CD14-positive monocyte (primary cell): Measurements from ENCODE around the gene ACAP3. TPM values are rescaled to one million over a fixed set of nuclear protein-coding genes. Genes with fewer than 3 reads are reported as not detected.
A peak's percentile ranks its signal among the peaks of the same experiment; 100 is the strongest.

Experiments
- DNase-seq, 3 donors: peaks; one replicate each; pipeline ENCODE4 v3.0.0-alpha.2; 2011 to 2022
- H2AFZ ChIP-seq: 2 replicates; pipeline ENCODE4 v1.6.0; 2012; ENCODE audit warnings: mild to moderate bottlenecking, low read depth, low read length, inconsistent platforms; ENCODE audit not compliant: insufficient read depth, poor library complexity, severe bottlenecking
- H3K27ac ChIP-seq, 2 donors: 1 replicate in 1 of 2; 2 replicates in 1 of 2; pipeline ENCODE4 v1.5.1; 2012 to 2013; ENCODE audit warnings: low read length in 2 of 2, control low read depth in 1 of 2, inconsistent platforms in 1 of 2, low read depth in 1 of 2, mild to moderate bottlenecking in 1 of 2
- H3K27me3 ChIP-seq, 2 donors: one replicate each; pipeline versions ENCODE4 v1.6.0 to v1.6.1; 2011 to 2013; ENCODE audit warnings: low read length in 2 of 2; ENCODE audit not compliant: control insufficient read depth in 2 of 2, insufficient read depth in 2 of 2
- H3K36me3 ChIP-seq, 2 donors: replicated peaks in 1 of 2; 1 replicate in 1 of 2; 2 replicates in 1 of 2; pipeline versions ENCODE4 v1.5.1 to v1.6.1; 2012 to 2013; ENCODE audit warnings: low read length in 2 of 2, control low read depth in 1 of 2, inconsistent platforms in 1 of 2, mild to moderate bottlenecking in 1 of 2; ENCODE audit not compliant: insufficient read depth in 2 of 2, control insufficient read depth in 1 of 2
- H3K4me1 ChIP-seq, 2 donors: 1 replicate in 1 of 2; 2 replicates in 1 of 2; pipeline versions ENCODE4 v1.5.1 to v1.6.1; 2012 to 2013; ENCODE audit warnings: low read length in 2 of 2, control low read depth in 1 of 2, inconsistent platforms in 1 of 2, mild to moderate bottlenecking in 1 of 2, moderate library complexity in 1 of 2; ENCODE audit not compliant: insufficient read depth in 2 of 2, control insufficient read depth in 1 of 2
- H3K4me2 ChIP-seq: replicated peaks from 2 replicates; pipeline ENCODE3; 2012; ENCODE audit warnings: low read length, moderate library complexity, mild to moderate bottlenecking; ENCODE audit not compliant: poor library complexity, severe bottlenecking; ENCODE audit errors: extremely low read depth
- H3K4me3 ChIP-seq, 3 experiments: fragments of 200-600 bp in 1 of 3; sonication (generic) in 1 of 3; replicated peaks in 1 of 3; 1 replicate in 2 of 3; 2 replicates in 1 of 3; pipeline ENCODE4 v1.5.1; 2011 to 2013; ENCODE audit warnings: low read length in 3 of 3, mild to moderate bottlenecking in 3 of 3, control low read depth in 2 of 3, low read depth in 2 of 3, inconsistent platforms in 1 of 3, moderate library complexity in 1 of 3
- H3K79me2 ChIP-seq: 2 replicates; pipeline ENCODE4 v1.6.0; 2012; ENCODE audit warnings: mild to moderate bottlenecking, control low read depth, inconsistent platforms, low read length, moderate library complexity; ENCODE audit not compliant: insufficient read depth
- H3K9ac ChIP-seq: 2 replicates; pipeline ENCODE4 v1.6.0; 2017; ENCODE audit warnings: low read length, mild to moderate bottlenecking; ENCODE audit not compliant: insufficient read depth, poor library complexity, severe bottlenecking
- H3K9me3 ChIP-seq, 2 donors: replicated peaks in 1 of 2; 1 replicate in 1 of 2; 2 replicates in 1 of 2; pipeline versions ENCODE4 v1.5.1 to v1.6.1; 2012 to 2013; ENCODE audit warnings: low read length in 2 of 2, control low read depth in 1 of 2; ENCODE audit not compliant: control insufficient read depth in 1 of 2, insufficient read depth in 1 of 2
- H4K20me1 ChIP-seq: 2 replicates; pipeline ENCODE4 v1.6.0; 2012; ENCODE audit warnings: mild to moderate bottlenecking, low read length, control low read depth, moderate library complexity; ENCODE audit not compliant: insufficient read depth
- H3K27ac Mint-ChIP-seq, 7 donors: one replicate each; pipeline ENCODE4 v1.8.0; 2020; ENCODE audit warnings: mild to moderate bottlenecking in 7 of 7, mixed read lengths in 7 of 7, moderate library complexity in 6 of 7, inconsistent platforms in 2 of 7
- H3K27me3 Mint-ChIP-seq, 3 donors: one replicate each; pipeline ENCODE4 v1.8.0; 2021 to 2022; ENCODE audit warnings: low read depth in 3 of 3, mild to moderate bottlenecking in 3 of 3, mixed read lengths in 3 of 3, moderate library complexity in 3 of 3, inconsistent platforms in 1 of 3
- H3K36me3 Mint-ChIP-seq, 2 donors: one replicate each; pipeline ENCODE4 v1.8.0; 2020; ENCODE audit warnings: mixed read lengths in 2 of 2, inconsistent platforms in 1 of 2, mild to moderate bottlenecking in 1 of 2
- H3K4me1 Mint-ChIP-seq: one replicate; pipeline ENCODE4 v1.8.0; 2020; ENCODE audit warnings: mild to moderate bottlenecking, mixed read lengths
- H3K4me3 Mint-ChIP-seq, 2 donors: one replicate each; pipeline ENCODE4 v1.8.0; 2020; ENCODE audit warnings: mild to moderate bottlenecking in 2 of 2, mixed read lengths in 2 of 2, moderate library complexity in 1 of 2
- H3K9me3 Mint-ChIP-seq, 7 donors: one replicate each; pipeline ENCODE4 v1.8.0; 2020 to 2022; ENCODE audit warnings: mixed read lengths in 7 of 7, mild to moderate bottlenecking in 6 of 7, moderate library complexity in 6 of 7, inconsistent platforms in 2 of 7
- WGBS: methylation state at CpG from one replicate; pipeline ENCODE4 v1.1.5; 2013; ENCODE audit warnings: missing lambda C conversion rate; ENCODE audit not compliant: insufficient coverage; 5-methylcytosine and 5-hydroxymethylcytosine counted together
- intact Hi-C, 2 donors: fragments of 100-400 bp; cut with micrococcal nuclease; formaldehyde crosslinking; loops; one replicate each; pipeline versions ENCODE4 v1.15.0 to v1.15.1; 2023
- polyA plus RNA-seq, 3 donors: library from polyadenylated mRNA; depleted of rRNA in 1 of 3; unstranded in 2 of 3; stranded (reverse) in 1 of 3; fragments of 300-500 nt in 2 of 3; fragments of >200 nt in 1 of 3; fragmentation: Illumina TruSeq in 2 of 3; gene quantifications; 1 replicate in 2 of 3; 2 replicates in 1 of 3; pipeline ENCODE4 v1.2.3, GENCODE V29; 2012 to 2021
- TF ChIP-seq, protein P1 (sequence below): fragments of 200-600 bp; IDR thresholded peaks from one replicate; pipeline ENCODE4 v1.8.0; 2022; ENCODE audit warnings: antibody characterized with exemption, mild to moderate bottlenecking

ACAP3 gene
- polyA plus RNA-seq, 3 donors = 3.5 to 132 (median 4.0) TPM

DNA sequence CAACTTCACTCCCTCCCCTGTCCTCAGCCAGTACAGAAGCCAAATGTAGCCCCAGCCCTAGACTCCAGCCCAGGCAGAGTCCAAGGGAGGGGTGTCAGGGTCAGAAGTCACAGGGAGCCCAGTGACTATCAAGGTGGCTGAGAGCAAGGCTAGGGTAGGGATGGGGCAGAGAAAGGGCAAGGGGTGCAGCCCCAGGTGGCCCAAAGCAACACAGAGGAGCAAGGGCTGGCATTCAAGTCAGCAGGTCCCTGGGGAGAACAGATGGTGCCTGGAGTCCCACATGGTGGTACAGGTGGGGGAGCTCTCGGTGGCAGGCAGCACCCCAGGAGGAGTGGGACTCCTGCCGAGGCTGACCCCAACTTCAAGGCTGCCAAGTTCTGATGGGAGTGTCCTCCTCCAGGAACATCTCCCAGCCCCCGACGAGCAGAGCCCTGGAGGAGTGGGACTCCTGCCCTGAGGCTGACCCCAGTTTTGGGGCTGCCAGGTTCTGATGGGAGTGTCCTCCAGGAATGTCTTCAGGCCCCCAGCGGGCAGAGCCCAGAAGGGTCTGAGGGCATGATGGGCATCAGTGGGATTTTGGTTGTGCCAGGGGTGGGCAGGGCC is 45.2 kb upstream of the ACAP3 start:
- no peak for DNase-seq
- no peak overlapping the region for H3K27ac Mint-ChIP-seq
- H3K4me1 Mint-ChIP-seq = peaks cover 6% of the 10 kb centered on the region
- peaks cover 6% of the 10 kb centered on the region for H3K79me2 ChIP-seq
- H3K27ac ChIP-seq = no peak overlapping the region
- no peak overlapping the region for H3K4me3 ChIP-seq
- TF ChIP-seq, protein P1, sequence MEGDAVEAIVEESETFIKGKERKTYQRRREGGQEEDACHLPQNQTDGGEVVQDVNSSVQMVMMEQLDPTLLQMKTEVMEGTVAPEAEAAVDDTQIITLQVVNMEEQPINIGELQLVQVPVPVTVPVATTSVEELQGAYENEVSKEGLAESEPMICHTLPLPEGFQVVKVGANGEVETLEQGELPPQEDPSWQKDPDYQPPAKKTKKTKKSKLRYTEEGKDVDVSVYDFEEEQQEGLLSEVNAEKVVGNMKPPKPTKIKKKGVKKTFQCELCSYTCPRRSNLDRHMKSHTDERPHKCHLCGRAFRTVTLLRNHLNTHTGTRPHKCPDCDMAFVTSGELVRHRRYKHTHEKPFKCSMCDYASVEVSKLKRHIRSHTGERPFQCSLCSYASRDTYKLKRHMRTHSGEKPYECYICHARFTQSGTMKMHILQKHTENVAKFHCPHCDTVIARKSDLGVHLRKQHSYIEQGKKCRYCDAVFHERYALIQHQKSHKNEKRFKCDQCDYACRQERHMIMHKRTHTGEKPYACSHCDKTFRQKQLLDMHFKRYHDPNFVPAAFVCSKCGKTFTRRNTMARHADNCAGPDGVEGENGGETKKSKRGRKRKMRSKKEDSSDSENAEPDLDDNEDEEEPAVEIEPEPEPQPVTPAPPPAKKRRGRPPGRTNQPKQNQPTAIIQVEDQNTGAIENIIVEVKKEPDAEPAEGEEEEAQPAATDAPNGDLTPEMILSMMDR = no peak
- peaks cover 0 to 6% of the 10 kb centered on the region in 2 donors for H3K36me3 Mint-ChIP-seq
- no peak overlapping the region for H3K9ac ChIP-seq
- peak overlapping the region in 1 of 2 donors; percentile 69 for H3K4me3 Mint-ChIP-seq
- peaks cover 6 to 9% of the 10 kb centered on the region in 2 donors for H3K4me1 ChIP-seq
- H3K9me3 ChIP-seq = no peaks in the 10 kb centered on the region
- no peak overlapping the region for H3K4me2 ChIP-seq
- peaks cover 6% of the 10 kb centered on the region for H4K20me1 ChIP-seq
- H3K27me3 ChIP-seq = peaks cover 11 to 49% of the 10 kb centered on the region in 2 donors
- peaks cover 39 to 72% (median 50%) of the 10 kb centered on the region in 3 donors for H3K27me3 Mint-ChIP-seq
- peaks cover 0 to 10% (median 4%) of the 10 kb centered on the region in 7 donors for H3K9me3 Mint-ChIP-seq
- intact Hi-C loops = no loop called here
- H3K36me3 ChIP-seq = no peaks in the 10 kb centered on the region
- WGBS = 42% methylated on average over 3 of the region's 5 CpGs
- H2AFZ ChIP-seq = no peak overlapping the region

DNA sequence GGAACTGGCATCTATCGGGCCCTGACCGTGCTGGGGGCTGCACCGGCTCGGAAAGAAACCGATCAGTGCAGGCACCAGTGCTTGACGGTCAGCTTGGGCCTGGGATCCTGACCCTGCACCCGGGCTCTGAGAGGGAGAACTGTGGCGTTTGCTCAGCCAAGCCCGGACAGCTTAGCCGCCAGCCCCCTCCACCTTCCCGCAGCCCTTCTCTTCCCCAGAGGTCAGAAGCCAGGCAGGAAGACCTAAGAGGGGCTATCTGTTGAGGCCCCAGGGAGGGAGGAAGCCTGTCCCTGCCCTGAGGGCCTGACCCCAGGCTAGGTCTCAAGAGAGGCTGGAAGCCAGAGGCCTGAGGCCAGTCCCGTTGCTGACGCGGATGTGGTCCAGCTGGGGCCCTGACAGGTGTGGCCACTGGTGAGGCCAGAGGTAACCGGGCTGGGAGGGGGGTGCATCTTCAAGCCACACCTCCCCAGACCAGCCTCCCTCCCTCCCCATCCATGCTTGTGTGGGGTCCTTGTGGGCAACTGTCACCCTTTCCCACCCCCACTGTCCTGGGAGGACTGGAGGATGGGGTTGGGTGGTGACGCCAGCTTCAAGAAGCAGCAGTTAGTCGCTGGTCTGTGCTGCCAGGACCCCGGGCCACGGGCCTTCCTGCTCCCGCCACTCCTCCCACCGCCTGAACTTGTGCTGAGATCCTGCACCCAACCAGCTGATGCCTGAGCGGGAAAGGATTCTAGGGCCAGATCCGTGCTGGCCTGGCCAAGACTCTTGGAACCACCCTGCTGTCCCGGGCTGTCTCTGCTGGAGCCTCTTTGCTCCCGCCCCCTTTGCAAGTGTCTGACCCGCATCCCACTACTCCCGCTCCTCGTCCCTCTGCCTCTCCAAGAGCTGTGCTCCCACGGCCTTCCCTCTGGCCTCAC is 44.0 kb upstream of the ACAP3 start:
- intact Hi-C loops = no loop called here
- no peak overlapping the region for H3K9ac ChIP-seq
- H4K20me1 ChIP-seq = peaks cover 14% of the 10 kb centered on the region
- H3K36me3 Mint-ChIP-seq = peaks cover 0 to 6% of the 10 kb centered on the region in 2 donors
- H3K9me3 Mint-ChIP-seq = peaks cover 0 to 10% (median 4%) of the 10 kb centered on the region in 7 donors
- peak overlapping the region; percentile 57 to 69 for H3K4me3 Mint-ChIP-seq
- peak overlapping the region; percentile 15 for H3K4me2 ChIP-seq
- TF ChIP-seq, protein P1 = no peak
- H2AFZ ChIP-seq = no peak overlapping the region
- peaks cover 17% of the 10 kb centered on the region for H3K79me2 ChIP-seq
- H3K9me3 ChIP-seq = no peaks in the 10 kb centered on the region
- peaks cover 11 to 17% of the 10 kb centered on the region in 2 donors for H3K4me1 ChIP-seq
- H3K4me1 Mint-ChIP-seq = peaks cover 14% of the 10 kb centered on the region
- no peak overlapping the region for H3K4me3 ChIP-seq
- no peak for DNase-seq
- H3K27ac ChIP-seq = no peak overlapping the region
- WGBS = 85% methylated on average over 22 of the region's 29 CpGs
- no peaks in the 10 kb centered on the region for H3K36me3 ChIP-seq
- peaks cover 11 to 38% of the 10 kb centered on the region in 2 donors for H3K27me3 ChIP-seq
- no peak overlapping the region for H3K27ac Mint-ChIP-seq
- peaks cover 30 to 66% (median 43%) of the 10 kb centered on the region in 3 donors for H3K27me3 Mint-ChIP-seq
